IPS DF 6.9 (cell line): ENCODE results near the gene MLLT6.
A peak's percentile ranks its signal among the peaks of the same experiment; 100 is the strongest.

Experiments
- DNase-seq: peaks from one replicate; pipeline ENCODE4 v3.0.0-alpha.2; 2013; ENCODE audit warnings: low read depth, low spot score
- H3K27ac ChIP-seq: one replicate; pipeline ENCODE4 v1.5.1; 2013; ENCODE audit warnings: low read length, control low read depth
- H3K27me3 ChIP-seq: 2 replicates; pipeline ENCODE4 v1.6.1; 2013; ENCODE audit warnings: mild to moderate bottlenecking, low read length; ENCODE audit not compliant: control insufficient read depth, insufficient read depth
- H3K36me3 ChIP-seq: 2 replicates; pipeline ENCODE4 v1.6.1; 2013; ENCODE audit warnings: low read length; ENCODE audit not compliant: control insufficient read depth, insufficient read depth
- H3K4me1 ChIP-seq: 2 replicates; pipeline ENCODE4 v1.6.1; 2013; ENCODE audit warnings: low read length; ENCODE audit not compliant: control insufficient read depth, insufficient read depth
- H3K4me3 ChIP-seq: 2 replicates; pipeline ENCODE4 v1.5.1; 2013; ENCODE audit warnings: mild to moderate bottlenecking, low read length
- H3K9me3 ChIP-seq: 2 replicates; pipeline ENCODE4 v1.6.1; 2013; ENCODE audit warnings: low read length, inconsistent platforms; ENCODE audit not compliant: control insufficient read depth, insufficient read depth
- WGBS: extraction: QIAGEN DNeasy Blood & Tissue Kit; methylation state at CpG from one replicate; pipeline ENCODE4 v1.1.7; 2013; ENCODE audit warnings: mixed read lengths, missing lambda C conversion rate; ENCODE audit not compliant: insufficient read length, insufficient coverage; 5-methylcytosine and 5-hydroxymethylcytosine counted together

MLLT6 gene

GRCh38 chr17:38702166-38702915, 2.7 kb upstream of the MLLT6 start:
- peak overlapping the region; percentile 28; the same call in 1 of the 2 replicates for H3K4me3 ChIP-seq
- no peak overlapping the region for H3K27ac ChIP-seq
- no CpG with 5 or more reads among the region's 81 CpGs for WGBS
- H3K9me3 ChIP-seq: no peaks in the 10 kb centered on the region
- H3K4me1 ChIP-seq: peaks cover 12% of the 10 kb centered on the region
- H3K27me3 ChIP-seq: peaks cover 58% of the 10 kb centered on the region
- H3K36me3 ChIP-seq: no peaks in the 10 kb centered on the region
- DNase-seq: no peak

- Histone ChIP-seq H3K36me3 (no peaks in the 10 kb centered on the region), H3K4me1 (peaks cover 18% of the 10 kb centered on the region), H3K27me3 (peaks cover 58% of the 10 kb centered on the region), H3K9me3 (no peaks in the 10 kb centered on the region), H3K4me3 (no peak overlapping the region; the same call in 1 of the 2 replicates), H3K27ac (no peak overlapping the region)
- no peak for DNase-seq
- WGBS: no CpG with 5 or more reads among the region's 55 CpGs
These were observed 1.9 kb upstream of the MLLT6 start for GRCh38 chr17:38702916-38703741.

GRCh38 chr17:38703742-38704605, 1.1 kb upstream of the MLLT6 start:
- WGBS: no CpG with 5 or more reads among the region's 50 CpGs
- H3K27ac ChIP-seq: no peak overlapping the region
- H3K27me3 ChIP-seq: peaks cover 57% of the 10 kb centered on the region

GRCh38 chr17:38705523-38705802, 390 bp downstream of the MLLT6 start:
- peaks cover 17% of the 10 kb centered on the region for H3K4me1 ChIP-seq
- H3K27me3 ChIP-seq: peaks cover 45% of the 10 kb centered on the region
- no CpG with 5 or more reads among the region's 32 CpGs for WGBS
- H3K27ac ChIP-seq: no peak overlapping the region
- no peaks in the 10 kb centered on the region for H3K36me3 ChIP-seq
- H3K9me3 ChIP-seq: no peaks in the 10 kb centered on the region
- DNase-seq: no peak
- H3K4me3 ChIP-seq: peak overlapping the region; percentile 47; the same call in 1 of the 2 replicates

More at GRCh38 chr17:38703742-38704605, 1.1 kb upstream of the MLLT6 start:
- peak; percentile 82 for DNase-seq
- H3K9me3 ChIP-seq: no peaks in the 10 kb centered on the region
- peaks cover 18% of the 10 kb centered on the region for H3K4me1 ChIP-seq
- no peak overlapping the region; the same call in 1 of the 2 replicates for H3K4me3 ChIP-seq
- H3K36me3 ChIP-seq: no peaks in the 10 kb centered on the region

GRCh38 chr17:38705803-38706504, 881 bp downstream of the MLLT6 start:
- Histone ChIP-seq H3K36me3 (no peaks in the 10 kb centered on the region), H3K4me3 (peak overlapping the region; percentile 39; the same call in 1 of the 2 replicates), H3K27me3 (peaks cover 42% of the 10 kb centered on the region), H3K27ac (no peak overlapping the region), H3K4me1 (peaks cover 17% of the 10 kb centered on the region), H3K9me3 (no peaks in the 10 kb centered on the region)
- DNase-seq: no peak
- WGBS: no CpG with 5 or more reads among the region's 38 CpGs

- Histone ChIP-seq H3K27ac (no peak overlapping the region), H3K4me3 (peak overlapping the region; percentile 39; the same call in 1 of the 2 replicates), H3K9me3 (no peaks in the 10 kb centered on the region), H3K4me1 (peaks cover 17% of the 10 kb centered on the region), H3K36me3 (no peaks in the 10 kb centered on the region), H3K27me3 (peaks cover 35% of the 10 kb centered on the region)
- WGBS: no CpG with 5 or more reads among the region's 20 CpGs
- DNase-seq: no peak
These were observed 1.6 kb downstream of the MLLT6 start for GRCh38 chr17:38706505-38707216.

- Histone ChIP-seq H3K9me3 (no peaks in the 10 kb centered on the region), H3K4me1 (peaks cover 17% of the 10 kb centered on the region), H3K27me3 (peaks cover 26% of the 10 kb centered on the region), H3K4me3 (no peak overlapping the region; the same call in 1 of the 2 replicates), H3K36me3 (no peaks in the 10 kb centered on the region), H3K27ac (no peak overlapping the region)
- no peak for DNase-seq
- no CpG with 5 or more reads among the region's 21 CpGs for WGBS
These were observed 2.7 kb downstream of the MLLT6 start for GRCh38 chr17:38707678-38708351.

- Histone ChIP-seq H3K4me3 (no peak overlapping the region), H3K27ac (no peak overlapping the region), H3K36me3 (no peaks in the 10 kb centered on the region), H3K4me1 (peaks cover 17% of the 10 kb centered on the region), H3K9me3 (no peaks in the 10 kb centered on the region), H3K27me3 (peaks cover 19% of the 10 kb centered on the region)
- DNase-seq: no peak
- WGBS: no CpG with 5 or more reads among the region's 18 CpGs
These were observed 4.2 kb downstream of the MLLT6 start for GRCh38 chr17:38709104-38709820.
